GM12865 (cell line): ENCODE data around the gene SFMBT1.

ENCODE experiments used
- DNase-seq: peaks from one replicate; pipeline ENCODE4 v3.0.0; 2010; ENCODE audit warnings: low read depth
- H3K4me3 ChIP-seq: 2 replicates; pipeline ENCODE4 v1.5.1; 2011; ENCODE audit warnings: mild to moderate bottlenecking, low read depth, low read length, control low read depth
- CTCF ChIP-seq: IDR thresholded peaks from 2 replicates; pipeline ENCODE4 v1.5.1; 2011; ENCODE audit warnings: low read length, control low read depth, low read depth, inconsistent platforms; ENCODE audit not compliant: insufficient read depth; ENCODE audit errors: missing control alignments

SFMBT1 gene

GRCh38 chr3:52896151-52896550 is 149.7 kb downstream of the SFMBT1 start:
- peak overlapping the region; percentile 65 for H3K4me3 ChIP-seq
- DNase-seq, result no peak
- TF ChIP-seq CTCF, result no peak

GRCh38 chr3:52895418-52895817 is 150.5 kb downstream of the SFMBT1 start:
- H3K4me3 ChIP-seq, result no peak overlapping the region
- no peak for DNase-seq
- TF ChIP-seq CTCF, result no peak

- DNase-seq, result no peak
- no peak for TF ChIP-seq CTCF
- H3K4me3 ChIP-seq, result no peak overlapping the region
These were observed 151.1 kb downstream of the SFMBT1 start for GRCh38 chr3:52894756-52895155.

GRCh38 chr3:52893723-52894122 is 152.2 kb downstream of the SFMBT1 start:
- no peak for DNase-seq
- H3K4me3 ChIP-seq, result no peak overlapping the region
- TF ChIP-seq CTCF, result no peak

- peak overlapping the region; percentile 28 for H3K4me3 ChIP-seq
- no peak for TF ChIP-seq CTCF
- DNase-seq, result peak; percentile 66
These were observed 153.1 kb downstream of the SFMBT1 start for GRCh38 chr3:52892625-52893311.

- no peak for DNase-seq
- TF ChIP-seq CTCF, result no peak
- H3K4me3 ChIP-seq, result no peak overlapping the region
These were observed 153.6 kb downstream of the SFMBT1 start for GRCh38 chr3:52892290-52892624.

- TF ChIP-seq CTCF, result no peak
- no peak overlapping the region for H3K4me3 ChIP-seq
- DNase-seq, result no peak
These were observed 154.2 kb downstream of the SFMBT1 start for GRCh38 chr3:52891615-52892081.
